ENCODE measurements around the gene LRRC46.

Gene LRRC46

DNA sequence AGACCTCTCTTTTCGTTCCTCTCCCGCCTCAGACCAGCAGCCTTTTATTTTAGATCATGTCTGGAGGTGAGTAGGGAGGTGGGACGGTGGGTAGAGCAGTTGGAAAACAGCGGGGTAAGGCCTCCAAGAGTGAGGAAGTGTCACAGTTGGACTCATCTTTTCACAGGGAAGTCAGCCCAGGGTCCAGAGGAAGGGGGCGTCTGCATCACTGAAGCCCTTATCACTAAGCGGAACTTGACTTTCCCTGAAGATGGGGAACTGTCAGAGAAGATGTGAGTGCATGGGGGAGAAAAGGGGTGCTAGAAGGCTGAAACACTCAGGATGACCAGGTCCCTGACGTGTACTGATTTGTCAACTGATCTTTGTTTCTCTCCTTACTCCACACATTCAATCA is 461 bp downstream of the LRRC46 start:
- DNase-seq (ENCODE audit: low spot score in 2 of 2) (no peak), ATAC-seq (ENCODE audit: low read depth) (no peak)
- H3K27me3 Mint-ChIP-seq: no peaks in the 10 kb centered on the region
- peaks cover 4% of the 10 kb centered on the region for H3K36me3 Mint-ChIP-seq
- peaks cover 14% of the 10 kb centered on the region for H3K4me1 Mint-ChIP-seq
- H3K27ac Mint-ChIP-seq: peak overlapping the region; percentile 94
- H3K4me3 Mint-ChIP-seq: peak overlapping the region; percentile 97
- H3K9me3 Mint-ChIP-seq: no peaks in the 10 kb centered on the region

DNA sequence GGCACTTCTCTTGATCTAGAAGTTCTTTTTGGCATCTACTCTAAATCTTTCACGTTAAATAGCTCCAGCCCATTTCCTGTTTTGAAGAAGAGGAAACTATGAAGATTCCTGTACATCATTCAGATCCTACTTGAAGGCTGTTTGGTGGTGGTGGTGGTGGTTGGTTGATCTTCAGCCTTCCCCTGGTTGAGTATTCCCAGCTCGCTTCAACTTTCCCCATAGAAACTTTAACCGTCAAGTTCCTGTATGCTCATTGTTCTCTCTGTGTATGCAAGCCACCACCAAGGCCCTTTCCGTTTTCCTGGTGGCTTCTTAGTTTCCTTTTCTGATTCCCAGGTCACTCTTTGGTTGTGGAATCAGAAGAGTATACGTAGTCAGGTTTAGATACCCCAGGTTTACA is 3.3 kb downstream of the LRRC46 start:
- H3K4me1 Mint-ChIP-seq: peaks cover 12% of the 10 kb centered on the region

DNA sequence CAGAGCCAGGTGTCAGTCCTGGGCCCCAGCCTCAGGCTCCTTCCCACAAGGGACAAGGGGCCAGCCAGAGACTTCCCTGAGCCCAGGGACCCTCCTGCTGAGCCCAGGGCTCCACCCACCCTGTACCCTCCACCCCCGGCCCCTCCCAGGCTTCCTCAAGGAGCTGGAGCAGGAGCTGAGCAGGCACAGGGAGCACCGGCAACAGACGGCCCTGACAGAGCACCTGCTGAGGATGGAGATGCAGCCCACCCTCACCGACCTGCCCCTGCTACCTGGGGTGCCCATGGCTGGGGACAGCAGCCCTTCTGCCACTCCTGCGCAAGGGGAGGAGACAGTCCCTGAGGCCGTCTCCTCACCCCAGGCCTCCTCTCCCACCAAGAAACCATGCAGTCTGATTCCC is 5.1 kb downstream of the LRRC46 start:
- Mint-ChIP-seq H3K36me3 (peaks cover 2% of the 10 kb centered on the region), H3K4me1 (peaks cover 11% of the 10 kb centered on the region)
- ATAC-seq (ENCODE audit: low read depth): no peak

More for the DNA sequence above, 3.3 kb downstream of the LRRC46 start:
- ATAC-seq (ENCODE audit: low read depth): no peak
- Mint-ChIP-seq H3K27me3 (no peaks in the 10 kb centered on the region), H3K4me3 (no peak overlapping the region), H3K36me3 (peaks cover 2% of the 10 kb centered on the region), H3K27ac (no peak overlapping the region), H3K9me3 (no peaks in the 10 kb centered on the region)
- DNase-seq (ENCODE audit: low spot score in 2 of 2): no peak

DNA sequence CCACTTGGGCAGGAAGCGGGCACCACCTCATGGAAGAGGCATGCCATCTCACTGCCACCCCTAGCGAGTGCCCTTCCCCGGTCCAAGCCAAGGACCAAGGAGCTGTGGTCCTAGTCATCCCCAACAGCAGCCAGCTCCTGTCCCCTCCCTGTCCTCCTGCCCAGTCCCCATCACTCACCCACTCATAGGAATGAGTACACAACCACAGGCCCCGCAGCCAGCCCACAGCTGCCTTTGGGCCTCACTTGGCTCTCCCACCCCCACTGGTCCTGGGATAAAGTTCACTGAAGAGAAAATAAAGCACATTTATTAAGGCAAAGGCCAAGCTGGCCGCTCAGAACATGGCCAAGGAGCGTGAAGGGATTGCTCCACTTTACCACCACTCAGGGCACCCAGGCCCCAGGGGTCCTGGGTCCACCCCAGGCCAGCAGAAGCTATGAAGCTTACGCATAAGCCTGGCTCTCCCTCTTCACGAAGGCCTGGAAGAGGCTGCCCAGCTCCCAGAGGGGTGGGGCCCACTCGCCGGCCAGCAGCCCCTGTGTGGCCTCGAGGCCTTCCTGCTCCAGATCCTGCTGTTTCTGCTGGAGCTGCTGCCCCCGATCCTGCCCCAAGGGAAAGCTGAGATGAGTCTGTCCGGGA is 6.0 kb downstream of the LRRC46 start:
- Mint-ChIP-seq H3K4me3 (no peak overlapping the region), H3K9me3 (no peaks in the 10 kb centered on the region), H3K27ac (no peak overlapping the region), H3K27me3 (no peaks in the 10 kb centered on the region), H3K36me3 (peaks cover 2% of the 10 kb centered on the region), H3K4me1 (peaks cover 5% of the 10 kb centered on the region)
- DNase-seq (ENCODE audit: low spot score in 2 of 2) (no peak), ATAC-seq (ENCODE audit: low read depth) (no peak)

More for the DNA sequence above, 5.1 kb downstream of the LRRC46 start:
- Mint-ChIP-seq H3K27ac (no peak overlapping the region), H3K27me3 (no peaks in the 10 kb centered on the region), H3K4me3 (no peak overlapping the region), H3K9me3 (no peaks in the 10 kb centered on the region)
- DNase-seq (ENCODE audit: low spot score in 2 of 2): no peak

DNA sequence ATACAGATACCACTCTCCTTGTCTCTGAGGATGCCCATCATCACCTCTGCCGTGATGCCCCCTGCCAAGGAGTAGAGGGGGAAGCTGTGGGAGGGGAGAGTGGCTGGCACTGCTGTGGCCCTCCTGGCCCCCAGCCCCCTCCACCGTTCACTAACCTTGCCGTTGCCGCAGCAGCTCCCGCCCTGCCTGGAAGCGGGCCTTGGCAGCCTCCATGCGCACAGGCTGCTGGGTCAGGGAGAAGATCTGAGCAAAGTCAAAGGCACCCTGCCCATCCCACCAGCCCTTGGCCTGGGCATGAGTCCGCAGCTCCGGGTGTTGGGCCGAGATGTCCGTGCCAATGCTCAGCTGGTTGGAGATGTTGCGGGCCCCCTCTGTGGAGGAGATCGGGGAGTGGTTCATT is 7.2 kb downstream of the LRRC46 start:
- H3K4me3 Mint-ChIP-seq: no peak overlapping the region
- H3K4me1 Mint-ChIP-seq: peaks cover 7% of the 10 kb centered on the region
- DNase-seq (ENCODE audit: low spot score in 2 of 2) (no peak), ATAC-seq (ENCODE audit: low read depth) (no peak)
- no peak overlapping the region for H3K27ac Mint-ChIP-seq
- H3K27me3 Mint-ChIP-seq: no peaks in the 10 kb centered on the region
- H3K9me3 Mint-ChIP-seq: no peaks in the 10 kb centered on the region
- H3K36me3 Mint-ChIP-seq: peaks cover 2% of the 10 kb centered on the region

DNA sequence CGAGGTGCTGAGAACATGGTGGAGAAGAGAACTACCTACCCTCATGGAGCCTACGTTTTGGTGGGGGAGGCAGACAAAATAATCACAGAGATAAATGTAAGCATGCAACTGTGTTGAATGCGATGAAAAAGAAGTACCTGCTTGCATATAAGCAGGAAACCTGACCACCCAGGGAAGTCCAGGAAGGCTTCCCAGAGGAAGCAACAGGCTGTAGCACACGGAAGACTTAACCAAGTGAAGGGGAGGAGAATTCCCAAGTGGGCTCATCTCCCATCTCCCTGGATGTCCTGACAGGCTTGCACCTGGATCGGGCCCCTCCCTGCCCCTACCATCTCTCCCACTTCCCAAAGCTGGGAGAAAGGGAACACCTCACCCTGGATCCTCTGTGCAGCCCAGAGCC is 7.6 kb downstream of the LRRC46 start:
- peaks cover under 1% of the 10 kb centered on the region for H3K27me3 Mint-ChIP-seq
- no peak overlapping the region for H3K27ac Mint-ChIP-seq
- H3K36me3 Mint-ChIP-seq: peaks cover 2% of the 10 kb centered on the region
- H3K9me3 Mint-ChIP-seq: no peaks in the 10 kb centered on the region
- no peak for DNase-seq (ENCODE audit: low spot score in 2 of 2)
- no peak overlapping the region for H3K4me3 Mint-ChIP-seq
- peaks cover 7% of the 10 kb centered on the region for H3K4me1 Mint-ChIP-seq
- ATAC-seq (ENCODE audit: low read depth): no peak

DNA sequence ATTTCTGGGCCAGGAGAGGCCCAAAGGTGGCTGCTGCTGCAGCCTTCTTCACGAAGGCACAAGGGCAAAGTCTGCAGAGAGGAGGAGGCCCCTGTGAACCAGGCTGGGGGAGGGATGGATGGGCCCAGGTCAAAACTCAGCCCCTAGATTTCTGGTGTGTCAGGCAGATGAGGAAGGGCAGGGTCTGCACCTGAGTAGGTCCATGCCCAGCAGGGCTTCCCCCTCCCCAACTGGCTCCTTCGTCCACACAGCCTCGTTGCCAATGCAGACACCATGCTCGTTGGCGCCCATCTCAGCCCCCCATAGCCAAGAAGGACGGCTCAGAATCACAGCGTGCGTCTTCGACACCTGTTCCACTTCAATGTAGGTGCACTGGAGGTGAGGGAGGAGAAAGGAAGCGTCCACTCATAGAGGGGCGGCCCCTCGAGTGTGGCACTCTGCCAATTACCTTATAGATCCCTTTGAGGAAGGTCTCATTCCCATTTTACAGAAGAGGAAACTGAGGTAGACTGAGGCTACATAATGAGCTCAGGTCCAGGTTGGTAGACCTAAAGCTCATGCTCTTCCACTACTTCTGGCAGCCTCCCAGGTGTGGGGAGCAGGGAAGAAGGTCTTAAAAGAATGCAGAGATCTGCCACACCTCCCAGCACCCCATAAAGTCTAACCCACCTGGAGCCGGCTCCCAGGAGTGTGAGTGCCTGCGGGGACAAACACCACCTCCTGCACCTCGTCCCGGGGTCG is 8.7 kb downstream of the LRRC46 start:
- H3K4me3 Mint-ChIP-seq: peak overlapping the region; percentile 97
- H3K27me3 Mint-ChIP-seq: peaks cover 7% of the 10 kb centered on the region
- no peak for DNase-seq (ENCODE audit: low spot score in 2 of 2)
- no peak for ATAC-seq (ENCODE audit: low read depth)
- peaks cover 2% of the 10 kb centered on the region for H3K36me3 Mint-ChIP-seq
- H3K27ac Mint-ChIP-seq: no peak overlapping the region
- H3K9me3 Mint-ChIP-seq: no peaks in the 10 kb centered on the region
- H3K4me1 Mint-ChIP-seq: peaks cover 7% of the 10 kb centered on the region

DNA sequence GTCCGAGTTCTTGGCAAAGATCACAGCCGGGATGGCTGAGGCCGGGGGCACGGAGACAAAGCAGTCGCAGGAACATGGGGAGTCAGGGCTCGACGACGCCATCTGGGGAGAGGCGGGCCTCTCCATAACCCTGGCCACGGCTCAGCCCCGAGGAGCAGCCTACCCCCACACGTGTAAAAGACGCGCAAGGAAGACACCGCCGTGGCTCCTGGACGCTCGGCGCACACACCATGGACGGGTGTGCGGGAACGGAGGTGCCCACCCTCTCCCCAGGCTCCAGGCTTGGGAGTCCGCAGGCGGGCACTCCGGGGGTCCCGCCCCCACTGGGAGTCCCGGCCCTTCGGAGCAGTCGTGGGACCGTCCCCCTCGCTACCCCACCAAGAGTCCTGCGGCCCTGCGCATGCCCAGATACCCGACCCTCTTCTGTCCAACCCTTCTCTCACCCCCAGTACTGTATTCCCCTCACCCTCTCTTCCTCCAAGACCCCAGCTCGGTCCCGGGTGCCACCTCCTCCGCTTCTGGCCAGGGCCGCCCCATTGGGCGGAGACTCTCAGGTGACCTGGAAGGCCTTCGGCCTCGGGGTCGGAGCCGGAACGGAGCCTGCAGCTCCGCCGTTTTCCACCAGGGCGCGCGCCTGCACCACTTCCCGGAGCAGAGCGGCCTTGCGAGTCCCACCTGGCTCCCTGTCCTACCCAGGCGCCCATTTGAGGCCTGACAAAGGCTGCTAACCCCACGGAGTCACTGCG is 9.4 kb downstream of the LRRC46 start, which contains the start of gene SCRN2:
Gene SCRN2, minus strand, starts transcription at position 532 of the 746 bp plus-strand sequence. Its CDS starts 430 bp downstream, at position 102.
- H3K4me3 Mint-ChIP-seq: peak within 1 kb of the TSS; percentile 97
- peaks cover 7% of the 10 kb centered on the region for H3K4me1 Mint-ChIP-seq
- peak; percentile 87 for ATAC-seq (ENCODE audit: low read depth)
- H3K36me3 Mint-ChIP-seq: peaks cover 1% of the 10 kb centered on the region
- DNase-seq (ENCODE audit: low spot score in 2 of 2): peak; percentile 87 to 96
- no peaks in the 10 kb centered on the region for H3K9me3 Mint-ChIP-seq
- H3K27ac Mint-ChIP-seq: peak within 1 kb of the TSS; percentile 56
- H3K27me3 Mint-ChIP-seq: peaks cover 9% of the 10 kb centered on the region

DNA sequence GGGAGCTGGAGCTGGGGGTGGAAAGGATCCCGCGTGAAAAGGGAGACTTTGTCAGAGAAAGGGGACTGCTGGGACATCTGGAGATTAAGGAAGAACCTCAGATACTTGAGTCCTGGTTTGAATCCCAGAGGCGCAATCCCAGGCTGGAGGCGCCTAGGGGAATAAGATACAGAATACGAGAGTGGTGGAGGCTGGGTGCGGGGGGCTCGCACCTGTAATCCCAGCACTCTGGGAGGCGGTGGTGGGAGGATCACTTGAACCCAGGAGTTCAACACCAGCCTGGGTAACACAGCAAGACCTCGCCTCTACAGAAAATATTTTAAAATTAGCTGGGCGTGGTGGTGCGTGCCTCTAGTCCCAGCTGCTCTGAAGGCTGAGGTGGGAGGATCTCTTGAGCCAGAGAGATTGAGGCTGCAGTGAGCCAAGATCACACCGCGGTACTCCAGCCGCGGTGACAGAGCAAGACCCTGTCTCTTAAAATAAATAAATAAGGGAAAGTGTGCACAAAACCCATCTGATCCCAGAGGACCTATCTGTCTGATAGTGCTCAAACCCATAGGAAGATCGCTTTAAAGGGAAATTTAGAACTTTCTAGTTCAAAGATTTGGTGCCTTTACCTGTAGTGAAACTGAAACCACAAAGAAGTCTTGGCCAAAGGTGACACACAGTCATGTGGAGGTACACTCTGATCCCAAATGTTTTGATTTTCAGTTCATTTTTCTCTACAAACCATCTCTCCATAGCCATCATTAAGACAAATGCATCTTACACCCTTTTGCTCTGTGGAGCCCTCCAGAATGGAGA is 10.2 kb downstream of the LRRC46 start:
- ATAC-seq (ENCODE audit: low read depth) (no peak), DNase-seq (ENCODE audit: low spot score in 2 of 2) (no peak)
- peaks cover 7% of the 10 kb centered on the region for H3K4me1 Mint-ChIP-seq
- H3K9me3 Mint-ChIP-seq: no peaks in the 10 kb centered on the region
- H3K4me3 Mint-ChIP-seq: peak overlapping the region; percentile 97
- H3K36me3 Mint-ChIP-seq: no peaks in the 10 kb centered on the region
- peaks cover 11% of the 10 kb centered on the region for H3K27me3 Mint-ChIP-seq
- H3K27ac Mint-ChIP-seq: peak overlapping the region; percentile 56

DNA sequence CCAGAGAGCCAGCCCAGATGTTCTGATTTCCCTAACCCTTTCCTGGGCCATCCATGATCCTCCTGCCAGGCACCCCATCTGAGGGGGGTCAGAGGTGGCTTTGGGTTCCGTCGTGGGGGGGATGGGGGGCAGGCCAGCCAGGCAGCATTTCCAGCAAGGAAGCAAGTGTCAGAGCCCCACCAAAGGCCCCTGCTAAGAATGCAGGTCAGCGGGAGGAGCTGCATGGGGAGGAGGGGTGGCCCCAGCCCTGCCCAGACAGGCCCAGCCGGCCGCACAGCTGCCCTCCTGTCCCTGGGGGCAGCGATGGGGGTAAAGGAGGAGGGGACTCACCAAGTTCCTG is 11.9 kb downstream of the LRRC46 start:
- H3K27ac Mint-ChIP-seq: no peak overlapping the region
- DNase-seq (ENCODE audit: low spot score in 2 of 2): no peak
- peaks cover 18% of the 10 kb centered on the region for H3K27me3 Mint-ChIP-seq
- ATAC-seq (ENCODE audit: low read depth): no peak
- peaks cover 13% of the 10 kb centered on the region for H3K4me1 Mint-ChIP-seq
- no peaks in the 10 kb centered on the region for H3K9me3 Mint-ChIP-seq
- no peak overlapping the region for H3K4me3 Mint-ChIP-seq
- H3K36me3 Mint-ChIP-seq: no peaks in the 10 kb centered on the region

DNA sequence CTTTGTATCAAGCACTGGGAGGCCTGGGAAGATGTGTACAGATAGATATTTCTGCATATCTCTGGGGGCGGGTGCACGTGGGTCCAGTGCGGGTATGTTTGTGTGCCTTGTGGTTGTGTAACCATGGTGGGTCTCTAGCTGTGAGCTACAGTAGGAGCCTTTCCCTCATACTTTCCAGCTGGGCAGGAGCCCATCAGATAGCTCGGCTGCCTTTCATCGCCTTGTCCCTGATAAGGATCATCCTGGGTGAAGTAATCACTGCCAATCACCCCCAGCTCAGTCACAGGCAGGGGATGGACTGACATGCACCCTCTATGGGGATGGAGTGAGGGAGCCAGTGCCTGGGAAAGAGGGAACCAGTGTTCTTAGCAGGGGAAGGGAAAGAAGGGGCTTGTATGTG is 12.8 kb downstream of the LRRC46 start:
- DNase-seq (ENCODE audit: low spot score in 2 of 2): no peak
- peaks cover 24% of the 10 kb centered on the region for H3K27me3 Mint-ChIP-seq
- no peaks in the 10 kb centered on the region for H3K9me3 Mint-ChIP-seq
- ATAC-seq (ENCODE audit: low read depth): no peak
- H3K36me3 Mint-ChIP-seq: no peaks in the 10 kb centered on the region
- H3K4me3 Mint-ChIP-seq: no peak overlapping the region
- peaks cover 13% of the 10 kb centered on the region for H3K4me1 Mint-ChIP-seq
- H3K27ac Mint-ChIP-seq: no peak overlapping the region

DNA sequence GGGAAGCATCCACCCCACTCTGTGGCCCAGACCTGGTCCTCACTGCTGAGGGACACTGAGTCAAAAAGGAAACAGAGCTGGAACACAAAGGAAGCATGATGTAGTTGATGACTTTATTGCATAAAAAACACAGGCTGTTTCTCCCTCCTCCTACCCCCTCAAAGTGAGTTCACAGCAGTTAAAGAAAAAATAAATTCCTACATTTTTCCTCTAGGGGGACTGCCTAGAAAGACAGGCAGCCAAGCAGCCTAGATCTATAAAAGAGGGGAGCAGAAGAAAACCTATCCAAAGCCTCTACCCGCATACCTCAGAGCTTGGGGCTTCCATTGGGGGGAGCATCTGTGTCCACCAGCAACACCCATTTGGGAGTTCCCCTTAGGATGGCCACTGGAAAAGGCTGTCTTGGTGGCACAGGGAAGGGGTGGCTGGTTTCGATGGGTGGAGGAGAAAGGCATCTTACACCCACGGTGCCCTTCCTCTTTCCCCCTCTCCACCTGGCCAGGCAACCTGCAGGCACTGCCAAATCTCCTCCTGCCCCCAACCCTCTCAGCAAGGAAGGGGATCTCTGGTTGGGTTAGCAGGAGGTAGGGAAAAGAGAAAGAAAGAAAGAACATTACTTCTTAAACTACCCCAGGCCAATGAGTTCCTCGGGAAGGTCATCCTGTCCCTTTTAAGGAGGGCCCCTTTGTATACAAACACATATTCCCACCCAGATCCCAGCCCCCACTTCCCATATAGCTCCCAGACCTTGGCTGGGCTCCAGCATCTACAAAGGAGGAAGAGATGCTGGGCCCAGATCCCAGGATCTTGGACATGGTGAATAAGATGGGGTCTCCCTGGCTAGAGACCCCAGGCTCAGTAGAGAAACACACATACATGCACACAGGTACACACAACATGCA is 13.6 kb downstream of the LRRC46 start:
- Mint-ChIP-seq H3K27me3 (peaks cover 29% of the 10 kb centered on the region), H3K36me3 (no peaks in the 10 kb centered on the region), H3K27ac (no peak overlapping the region), H3K4me3 (no peak overlapping the region), H3K9me3 (no peaks in the 10 kb centered on the region), H3K4me1 (peaks cover 13% of the 10 kb centered on the region)
- ATAC-seq (ENCODE audit: low read depth) (no peak), DNase-seq (ENCODE audit: low spot score in 2 of 2) (no peak)

DNA sequence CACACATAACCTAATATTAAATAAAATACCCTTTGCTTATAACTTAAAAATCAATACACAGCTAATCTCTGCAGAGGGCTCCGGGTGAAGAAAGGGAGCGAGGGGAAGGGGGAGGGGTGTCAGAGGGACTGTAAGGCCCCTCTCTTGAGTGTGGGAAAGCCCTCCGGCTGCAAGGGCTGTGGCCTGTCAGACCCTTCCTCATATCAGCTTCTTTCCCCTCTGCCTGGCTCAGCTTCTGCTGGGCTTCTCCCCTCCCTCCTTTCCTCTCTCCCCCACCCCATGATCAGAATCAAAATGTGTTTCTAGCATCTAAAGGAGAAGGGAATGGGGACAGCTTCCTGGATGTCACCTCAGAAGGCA is 14.2 kb downstream of the LRRC46 start:
- peaks cover 16% of the 10 kb centered on the region for H3K4me1 Mint-ChIP-seq

More for the DNA sequence above, 14.2 kb downstream of the LRRC46 start:
- DNase-seq (ENCODE audit: low spot score in 2 of 2) (no peak), ATAC-seq (ENCODE audit: low read depth) (no peak)
- H3K27ac Mint-ChIP-seq: no peak overlapping the region
- peaks cover 29% of the 10 kb centered on the region for H3K27me3 Mint-ChIP-seq
- no peaks in the 10 kb centered on the region for H3K36me3 Mint-ChIP-seq
- no peak overlapping the region for H3K4me3 Mint-ChIP-seq
- no peaks in the 10 kb centered on the region for H3K9me3 Mint-ChIP-seq
